H9 (cell line): ENCODE data around the gene OOEP. TPM values are rescaled to one million over a fixed set of nuclear protein-coding genes. Genes with fewer than 3 reads are reported as not detected.

Experiments
- DNase-seq: peaks from one replicate; pipeline ENCODE4 v3.0.0-alpha.2; 2017
- H2AFZ ChIP-seq: one replicate; pipeline ENCODE4 v1.6.1; 2013; ENCODE audit warnings: mild to moderate bottlenecking, low read length, control low read depth, moderate library complexity
- H2AK5ac ChIP-seq: 2 replicates; pipeline ENCODE4 v1.6.1; 2013; ENCODE audit warnings: low read length, control low read depth, mixed read lengths; ENCODE audit not compliant: insufficient read length
- H2BK120ac ChIP-seq: one replicate; pipeline ENCODE4 v1.6.1; 2013; ENCODE audit warnings: low read depth, mild to moderate bottlenecking, low read length, control low read depth, inconsistent platforms; ENCODE audit not compliant: poor library complexity, severe bottlenecking
- H2BK12ac ChIP-seq: 2 replicates; pipeline ENCODE4 v1.6.1; 2013; ENCODE audit warnings: low read length, control low read depth, mixed read lengths, low read depth; ENCODE audit not compliant: insufficient read length
- H2BK15ac ChIP-seq: 2 replicates; pipeline ENCODE4 v1.6.1; 2013; ENCODE audit warnings: low read depth, low read length, control low read depth
- H2BK20ac ChIP-seq: one replicate; pipeline ENCODE4 v1.6.1; 2013; ENCODE audit warnings: low read depth, mild to moderate bottlenecking, low read length, control low read depth, inconsistent platforms; ENCODE audit not compliant: poor library complexity, severe bottlenecking
- H2BK5ac ChIP-seq: 2 replicates; pipeline ENCODE4 v1.6.1; 2013; ENCODE audit warnings: low read length, control low read depth, mixed read lengths; ENCODE audit not compliant: insufficient read length
- H3K14ac ChIP-seq: 2 replicates; pipeline ENCODE4 v1.6.1; 2013; ENCODE audit warnings: low read length, control low read depth; ENCODE audit not compliant: insufficient read depth
- H3K18ac ChIP-seq: 2 replicates; pipeline ENCODE4 v1.6.1; 2013; ENCODE audit warnings: low read depth, mild to moderate bottlenecking, mixed read lengths, low read length, control low read depth; ENCODE audit not compliant: insufficient read length
- H3K23ac ChIP-seq: 2 replicates; pipeline ENCODE4 v1.6.1; 2013; ENCODE audit warnings: low read length, control low read depth, mixed read lengths, low read depth; ENCODE audit not compliant: insufficient read length
- H3K23me2 ChIP-seq: 2 replicates; pipeline ENCODE4 v1.6.1; 2013; ENCODE audit warnings: low read depth, mild to moderate bottlenecking, mixed read lengths, low read length, control low read depth; ENCODE audit not compliant: insufficient read length, poor library complexity, severe bottlenecking
- H3K27ac ChIP-seq: 2 replicates; pipeline ENCODE4 v1.5.1; 2013; ENCODE audit warnings: low read length, control low read depth, mixed read lengths, low read depth; ENCODE audit not compliant: insufficient read length
- H3K27me3 ChIP-seq: 2 replicates; pipeline ENCODE4 v1.6.1; 2013; ENCODE audit warnings: low read length, control low read depth, inconsistent platforms; ENCODE audit not compliant: insufficient read depth
- H3K4ac ChIP-seq: 2 replicates; pipeline ENCODE4 v1.6.1; 2013; ENCODE audit warnings: low read depth, mild to moderate bottlenecking, control low read depth, inconsistent platforms, low read length, moderate library complexity
- H3K4me1 ChIP-seq: 2 replicates; pipeline ENCODE4 v1.6.1; 2013; ENCODE audit warnings: low read length, control low read depth, inconsistent platforms; ENCODE audit not compliant: insufficient read depth
- H3K4me2 ChIP-seq: 2 replicates; pipeline ENCODE4 v1.6.1; 2013; ENCODE audit warnings: low read length, control low read depth, mixed read lengths; ENCODE audit not compliant: insufficient read length, insufficient read depth
- H3K56ac ChIP-seq: 2 replicates; pipeline ENCODE4 v1.6.1; 2013; ENCODE audit warnings: low read depth, mild to moderate bottlenecking, mixed read lengths, low read length, control low read depth; ENCODE audit not compliant: insufficient read length
- H3K79me1 ChIP-seq: 2 replicates; pipeline ENCODE4 v1.6.1; 2013; ENCODE audit warnings: low read depth, mild to moderate bottlenecking, moderate library complexity, low read length, control low read depth, inconsistent platforms; ENCODE audit not compliant: insufficient read depth, poor library complexity, severe bottlenecking
- H3K79me2 ChIP-seq: 2 replicates; pipeline ENCODE4 v1.6.1; 2013; ENCODE audit warnings: low read length, control low read depth, inconsistent platforms; ENCODE audit not compliant: insufficient read depth
- H3K9ac ChIP-seq: 2 replicates; pipeline ENCODE4 v1.6.1; 2013; ENCODE audit warnings: low read length, control low read depth, mixed read lengths; ENCODE audit not compliant: insufficient read length; ENCODE audit errors: extremely low read depth
- H3K9me3 ChIP-seq: one replicate; pipeline ENCODE4 v1.6.1; 2013; ENCODE audit warnings: low read depth, low read length, inconsistent platforms; ENCODE audit not compliant: control insufficient read depth
- H3T11ph ChIP-seq: one replicate; pipeline ENCODE4 v1.6.1; 2013; ENCODE audit warnings: mild to moderate bottlenecking, low read length, control low read depth, inconsistent platforms
- H4K20me1 ChIP-seq: one replicate; pipeline ENCODE4 v1.6.1; 2013; ENCODE audit not compliant: control insufficient read depth, insufficient read length, insufficient read depth
- H4K5ac ChIP-seq: 2 replicates; pipeline ENCODE4 v1.6.1; 2013; ENCODE audit warnings: low read depth, mild to moderate bottlenecking, mixed read lengths, low read length, control low read depth; ENCODE audit not compliant: insufficient read length
- H4K8ac ChIP-seq: replicated peaks from 2 replicates; pipeline ENCODE4 v1.6.1; 2013; ENCODE audit warnings: low read length, control low read depth, mixed read lengths, low read depth; ENCODE audit not compliant: insufficient read length
- H4K91ac ChIP-seq: 2 replicates; pipeline ENCODE4 v1.6.1; 2013; ENCODE audit warnings: low read depth, mild to moderate bottlenecking, moderate library complexity, mixed read lengths, low read length, control low read depth; ENCODE audit not compliant: insufficient read length
- H3K27ac Mint-ChIP-seq, 3 experiments: 2 replicates in 2 of 3; 3 replicates in 1 of 3; pipeline ENCODE4 v1.8.0; 2020 to 2021; ENCODE audit warnings: mixed read lengths in 3 of 3, mild to moderate bottlenecking in 1 of 3, moderate library complexity in 1 of 3
- H3K27me3 Mint-ChIP-seq: 2 replicates; pipeline ENCODE4 v1.8.0; 2021; ENCODE audit warnings: low read depth, mild to moderate bottlenecking, moderate library complexity, mixed read lengths
- H3K36me3 Mint-ChIP-seq, 3 experiments: 2 replicates in 2 of 3; 3 replicates in 1 of 3; pipeline ENCODE4 v1.8.0; 2020 to 2021; ENCODE audit warnings: low read depth in 3 of 3, mixed read lengths in 3 of 3; ENCODE audit not compliant: insufficient read depth in 1 of 3
- H3K4me1 Mint-ChIP-seq, 2 experiments: 2 replicates each; pipeline ENCODE4 v1.8.0; 2020; ENCODE audit warnings: mixed read lengths in 2 of 2
- H3K4me3 Mint-ChIP-seq, 2 experiments: 2 replicates in 1 of 2; 3 replicates in 1 of 2; pipeline ENCODE4 v1.8.0; 2020 to 2021; ENCODE audit warnings: mild to moderate bottlenecking in 2 of 2, mixed read lengths in 2 of 2, moderate library complexity in 1 of 2
- H3K9me3 Mint-ChIP-seq, 2 experiments: 2 replicates in 1 of 2; 3 replicates in 1 of 2; pipeline ENCODE4 v1.8.0; 2020; ENCODE audit warnings: mild to moderate bottlenecking in 2 of 2, mixed read lengths in 2 of 2, moderate library complexity in 1 of 2
- WGBS: extraction: QIAGEN DNeasy Blood & Tissue Kit; methylation state at CpG from one replicate; pipeline ENCODE4 v1.1.7; 2013; ENCODE audit warnings: missing lambda C conversion rate, low lambda C conversion rate, mixed read lengths; ENCODE audit not compliant: insufficient read length; ENCODE audit errors: extremely low coverage; 5-methylcytosine and 5-hydroxymethylcytosine counted together
- total RNA-seq: library from RNA; stranded (reverse); gene quantifications from 2 replicates; pipeline ENCODE4 v1.2.1, GENCODE V29; 2021
- TF ChIP-seq, protein P1 (sequence below): fragments of 200-600 bp; sonication (generic); conservative IDR thresholded peaks from 3 replicates; pipeline ENCODE4 v1.8.0; 2021; ENCODE audit warnings: antibody characterized with exemption, mild to moderate bottlenecking

The OOEP gene
- total RNA-seq, 1 experiment from 2014 or later = not detected

- H3K23ac ChIP-seq = no peak overlapping the region
- H3K56ac ChIP-seq = no peak overlapping the region
- no peaks in the 10 kb centered on the region for H3K79me2 ChIP-seq
- Mint-ChIP-seq H3K4me1 (peaks cover 7% of the 10 kb centered on the region in 2 experiments), H3K36me3 (peaks cover 0 to 2% (median 0%) of the 10 kb centered on the region in 3 experiments; a peak in 1 of 7 replicates), H3K9me3 (peaks cover 0 to 3% of the 10 kb centered on the region in 2 experiments; a peak in 2 of 5 replicates), H3K27ac (no peak overlapping the region; a peak in 1 of 7 replicates), H3K27me3 (no peaks in the 10 kb centered on the region), H3K4me3 (no peak overlapping the region)
- H2BK20ac ChIP-seq = no peak overlapping the region
- no peak overlapping the region for H4K8ac ChIP-seq
- no peak overlapping the region for H2BK12ac ChIP-seq
- DNase-seq = no peak
- no peak overlapping the region for H3K9ac ChIP-seq
- no peaks in the 10 kb centered on the region for H4K20me1 ChIP-seq
- H3K27me3 ChIP-seq = no peaks in the 10 kb centered on the region
- H2BK15ac ChIP-seq = no peak overlapping the region
- H2BK120ac ChIP-seq = no peak overlapping the region
- H4K5ac ChIP-seq = no peak overlapping the region
- H3K18ac ChIP-seq = no peak overlapping the region
- H2AFZ ChIP-seq = no peak overlapping the region
- no CpG with 5 or more reads among the region's 23 CpGs for WGBS
- H2BK5ac ChIP-seq = no peak overlapping the region
- H3K4ac ChIP-seq = no peak overlapping the region
- no peaks in the 10 kb centered on the region for H3K4me1 ChIP-seq
- TF ChIP-seq, protein P1, sequence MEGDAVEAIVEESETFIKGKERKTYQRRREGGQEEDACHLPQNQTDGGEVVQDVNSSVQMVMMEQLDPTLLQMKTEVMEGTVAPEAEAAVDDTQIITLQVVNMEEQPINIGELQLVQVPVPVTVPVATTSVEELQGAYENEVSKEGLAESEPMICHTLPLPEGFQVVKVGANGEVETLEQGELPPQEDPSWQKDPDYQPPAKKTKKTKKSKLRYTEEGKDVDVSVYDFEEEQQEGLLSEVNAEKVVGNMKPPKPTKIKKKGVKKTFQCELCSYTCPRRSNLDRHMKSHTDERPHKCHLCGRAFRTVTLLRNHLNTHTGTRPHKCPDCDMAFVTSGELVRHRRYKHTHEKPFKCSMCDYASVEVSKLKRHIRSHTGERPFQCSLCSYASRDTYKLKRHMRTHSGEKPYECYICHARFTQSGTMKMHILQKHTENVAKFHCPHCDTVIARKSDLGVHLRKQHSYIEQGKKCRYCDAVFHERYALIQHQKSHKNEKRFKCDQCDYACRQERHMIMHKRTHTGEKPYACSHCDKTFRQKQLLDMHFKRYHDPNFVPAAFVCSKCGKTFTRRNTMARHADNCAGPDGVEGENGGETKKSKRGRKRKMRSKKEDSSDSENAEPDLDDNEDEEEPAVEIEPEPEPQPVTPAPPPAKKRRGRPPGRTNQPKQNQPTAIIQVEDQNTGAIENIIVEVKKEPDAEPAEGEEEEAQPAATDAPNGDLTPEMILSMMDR = no peak
- no peak overlapping the region for H3K14ac ChIP-seq
- no peaks in the 10 kb centered on the region for H3K9me3 ChIP-seq
- H4K91ac ChIP-seq = no peak overlapping the region
- H3K27ac ChIP-seq = no peak overlapping the region
- H3K79me1 ChIP-seq = no peaks in the 10 kb centered on the region
- H3K4me2 ChIP-seq = no peak overlapping the region
- H3K23me2 ChIP-seq = no peaks in the 10 kb centered on the region
- H2AK5ac ChIP-seq = no peak overlapping the region
- H3T11ph ChIP-seq = no peak overlapping the region
Measured at GRCh38 chr6:73363537-73363875, 6.2 kb downstream of the OOEP start.
